ENCODE data around the gene F2R. TPM values are rescaled to one million over a fixed set of nuclear protein-coding genes. Genes with fewer than 3 reads are reported as not detected.

Gene F2R
- total and polyA plus RNA-seq, 2 of the 13 experiments (the other 11 are each of a cell fraction or from before 2014, with no cell fraction given), result 8.3 to 12.3 TPM

GRCh38 chr5:76688212-76688611 is 27.7 kb upstream of the F2R start:
- Histone ChIP-seq H3K9ac (ENCODE audit: insufficient read depth, low read depth, low read length) (no peak overlapping the region), H4K20me1 (ENCODE audit: insufficient read depth, low read length) (no peaks in the 10 kb centered on the region), H2AFZ (ENCODE audit: low read length) (no peak overlapping the region), H3K79me2 (ENCODE audit: insufficient read depth, low read length) (no peaks in the 10 kb centered on the region), H3K27me3 (ENCODE audit: control insufficient read depth in 1 of 2, insufficient read depth in 2 of 2, low read length in 2 of 2) (no peaks in the 10 kb centered on the region), H3K36me3 (replicated peaks in 1 of 2; ENCODE audit: control insufficient read depth in 1 of 2, insufficient read depth in 2 of 2, low read length in 2 of 2) (peaks cover 1 to 17% of the 10 kb centered on the region in 2 experiments; a peak in 4 of 5 replicates), H3K4me1 (ENCODE audit: insufficient read depth, low read length) (peaks cover 40% of the 10 kb centered on the region), H3K9me3 (ENCODE audit: low read length) (no peaks in the 10 kb centered on the region), H3K4me2 (ENCODE audit: low read depth, low read length) (no peak overlapping the region), H3K4me3 (replicated peaks in 1 of 3; ENCODE audit: insufficient read depth in 1 of 3, low read depth in 2 of 3, low read length in 3 of 3) (no peak overlapping the region), H3K27ac (ENCODE audit: extremely low read length, insufficient read depth, low read length) (no peak overlapping the region)
- WGBS (ENCODE audit: low lambda C conversion rate), result 100% methylated on average over 1 of the region's 1 CpG
- ATAC-seq (no peak), FAIRE-seq (no peak), DNase-seq (ENCODE audit: low spot score) (no peak)
- no TSS peak for BruUV-seq (replicated peaks)
- TF ChIP-seq NCOA1 (CRISPR knock-in tag; IDR thresholded peaks at IDR 0.05) (no peak), SRSF1 (optimal IDR thresholded peaks at IDR 0.05; ENCODE audit: low read depth, low read length) (no peak)
- ChIA-PET POLR2A (no interaction called here), CTCF (ENCODE audit: low intra/inter-chr PET ratio, low total read pairs) (no interaction called here)
- intact Hi-C loops (cut with micrococcal nuclease; ENCODE audit: unreplicated experiment), result no loop called here
- in situ Hi-C loops (cut with HindIII; ENCODE audit: extremely low pct_ligation_motif_present, low pct_unique_long_range_greater_than_20kb), result no loop called here

GRCh38 chr5:76688836-76689235 is 27.1 kb upstream of the F2R start:
- Histone ChIP-seq H3K4me3 (replicated peaks in 1 of 3; ENCODE audit: insufficient read depth in 1 of 3, low read depth in 2 of 3, low read length in 3 of 3) (no peak overlapping the region), H4K20me1 (ENCODE audit: insufficient read depth, low read length) (no peaks in the 10 kb centered on the region), H3K27me3 (ENCODE audit: control insufficient read depth in 1 of 2, insufficient read depth in 2 of 2, low read length in 2 of 2) (no peaks in the 10 kb centered on the region), H3K9me3 (ENCODE audit: low read length) (no peaks in the 10 kb centered on the region), H3K27ac (ENCODE audit: extremely low read length, insufficient read depth, low read length) (no peak overlapping the region), H3K4me2 (ENCODE audit: low read depth, low read length) (no peak overlapping the region), H3K4me1 (ENCODE audit: insufficient read depth, low read length) (peaks cover 35% of the 10 kb centered on the region), H2AFZ (ENCODE audit: low read length) (no peak overlapping the region), H3K9ac (ENCODE audit: insufficient read depth, low read depth, low read length) (no peak overlapping the region), H3K79me2 (ENCODE audit: insufficient read depth, low read length) (no peaks in the 10 kb centered on the region), H3K36me3 (replicated peaks in 1 of 2; ENCODE audit: control insufficient read depth in 1 of 2, insufficient read depth in 2 of 2, low read length in 2 of 2) (peaks cover 1 to 13% of the 10 kb centered on the region in 2 experiments; a peak in 4 of 5 replicates)
- BruUV-seq (replicated peaks), result no TSS peak
- no peak for FAIRE-seq
- DNase-seq (ENCODE audit: low spot score), result no peak
- no peak for ATAC-seq
- no peak for TF ChIP-seq GZF1 (CRISPR knock-in tag; IDR thresholded peaks at IDR 0.05)
- no peak for TF ChIP-seq ZBTB38 (CRISPR knock-in tag; IDR thresholded peaks at IDR 0.05)
- TF ChIP-seq PRPF4 (IDR thresholded peaks at IDR 0.05; ENCODE audit: low read depth, low read length, poor library complexity, severe bottlenecking), result no peak
- no peak for TF ChIP-seq ZNF503 (CRISPR knock-in tag; IDR thresholded peaks at IDR 0.05)
- TF ChIP-seq FUBP1 (CRISPR knock-in tag; IDR thresholded peaks at IDR 0.05; ENCODE audit: borderline replicate concordance), result no peak
- TF ChIP-seq KMT2B (CRISPR knock-in tag; IDR thresholded peaks at IDR 0.05), result no peak
- no peak for TF ChIP-seq ZNF776 (CRISPR knock-in tag; IDR thresholded peaks at IDR 0.05)
- TF ChIP-seq NFKB2 (CRISPR knock-in tag; IDR thresholded peaks at IDR 0.05; ENCODE audit: borderline replicate concordance), result no peak
- no peak for TF ChIP-seq ZNF24 (IDR thresholded peaks at IDR 0.05)
- no peak for TF ChIP-seq MED8 (CRISPR knock-in tag; IDR thresholded peaks at IDR 0.05; ENCODE audit: insufficient replicate concordance)
- intact Hi-C loops (cut with micrococcal nuclease; ENCODE audit: unreplicated experiment) (no loop called here), in situ Hi-C loops (cut with HindIII; ENCODE audit: extremely low pct_ligation_motif_present, low pct_unique_long_range_greater_than_20kb) (no loop called here)
- CTCF ChIA-PET (ENCODE audit: low intra/inter-chr PET ratio, low total read pairs), result no interaction called here
- WGBS (ENCODE audit: low lambda C conversion rate), result 84% methylated on average over 3 of the region's 3 CpGs
- POLR2A ChIA-PET, result no interaction called here
